NCI-H526 treated with DMSO at 0.1 percent for 48 hours (cell line): ENCODE results near the gene EGFR.

Experiments
- DNase-seq: peaks from one replicate; lab custom pipeline; 2025; lab: John Stamatoyannopoulos, UW

The EGFR gene

DNA sequence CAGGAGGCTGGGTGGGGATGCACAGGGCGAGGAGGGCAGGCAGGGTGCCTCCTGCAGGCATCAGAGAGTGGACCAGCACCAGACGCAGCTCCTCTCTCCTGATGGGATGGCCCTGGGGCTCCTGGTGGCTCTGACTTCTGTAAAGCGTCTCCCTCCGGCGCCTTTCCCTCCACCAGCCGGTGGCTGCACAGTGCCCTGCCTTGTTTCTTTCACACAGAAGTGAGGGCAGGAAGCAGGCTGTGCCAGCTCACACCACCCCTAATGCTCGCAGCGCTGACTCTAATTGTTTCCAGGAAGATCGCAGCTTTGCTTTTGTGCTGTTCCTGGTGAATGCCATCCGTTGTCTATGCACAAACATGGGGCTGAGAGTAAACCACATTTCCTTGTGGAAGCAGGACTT is 194.0 kb downstream of the EGFR start:
- DNase-seq = no peak

DNA sequence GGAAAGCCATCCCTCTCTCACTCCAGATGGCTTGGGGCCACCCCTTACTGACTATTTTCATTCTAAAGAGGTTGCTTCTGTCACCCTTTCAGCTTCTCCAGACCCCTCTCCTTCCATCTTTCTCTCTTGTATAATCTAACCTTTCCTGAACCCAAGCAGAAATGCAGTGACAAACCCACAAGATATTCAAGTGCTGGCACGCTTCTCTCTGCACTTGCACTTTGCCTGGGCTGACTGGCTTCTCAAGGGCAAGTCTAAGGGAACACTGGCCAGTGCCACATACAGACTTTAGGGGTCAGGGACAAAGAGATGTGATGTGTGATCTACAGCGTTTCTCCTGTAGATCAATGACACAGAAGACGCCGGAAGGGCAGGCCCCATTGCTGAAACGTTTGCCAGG is 195.9 kb downstream of the EGFR start:
- no peak for DNase-seq

DNA sequence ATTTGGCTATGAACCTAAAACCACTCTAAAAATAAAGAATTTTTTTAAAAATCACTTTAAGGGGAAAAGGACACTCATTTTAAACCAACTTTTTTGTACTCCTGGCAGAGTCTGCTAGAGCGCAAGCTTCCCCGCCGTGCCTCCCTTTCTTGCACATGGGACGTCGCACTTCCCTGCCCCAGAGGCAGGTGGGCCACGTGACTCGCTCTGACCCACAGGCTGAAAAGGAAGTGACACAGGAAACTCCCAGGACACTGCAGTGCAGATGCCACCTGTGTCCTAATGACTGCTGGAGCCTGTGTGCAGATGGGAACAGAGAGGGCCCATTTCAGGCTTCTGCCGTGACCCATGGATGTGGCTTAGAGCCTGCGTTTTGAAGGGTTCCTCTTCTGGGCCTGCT is 204.2 kb downstream of the EGFR start:
- no peak for DNase-seq

DNA sequence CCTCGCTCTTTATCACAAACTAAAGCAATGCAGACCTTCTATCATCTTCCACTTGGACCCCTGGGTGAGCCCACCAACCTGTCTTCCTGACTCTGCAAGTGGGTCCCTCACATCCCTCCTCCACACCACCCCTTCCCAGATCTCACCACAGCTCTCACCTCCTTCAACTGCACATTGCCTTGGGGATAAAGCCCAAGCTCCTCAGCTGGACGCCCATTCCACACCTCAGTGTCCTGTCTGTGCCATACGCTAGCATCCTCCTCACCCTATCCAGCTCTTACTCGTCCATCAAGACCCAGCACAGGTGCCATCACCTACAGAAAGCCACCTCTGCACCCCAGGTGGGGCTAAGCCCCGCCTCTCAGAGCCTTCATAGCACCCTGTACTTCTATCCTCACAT is 205.3 kb downstream of the EGFR start:
- DNase-seq = no peak

DNA sequence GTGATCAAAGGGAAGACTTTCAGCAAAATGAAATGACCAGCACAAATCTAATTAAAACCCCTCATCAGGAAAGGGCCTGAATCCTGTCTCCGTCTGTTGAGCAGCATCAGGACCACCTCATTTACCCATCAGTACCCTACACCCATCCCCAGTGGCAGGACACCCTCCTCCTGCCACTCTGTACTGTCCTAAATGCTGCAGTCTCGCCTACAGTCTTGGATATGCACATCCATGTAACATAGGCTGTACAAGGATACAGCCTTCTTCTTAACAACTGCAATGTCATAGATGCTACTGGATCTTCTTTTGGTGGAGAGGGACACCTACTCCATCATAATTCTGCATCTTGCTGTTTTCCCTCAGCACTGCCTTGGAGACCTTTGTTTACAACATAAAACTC is 206.0 kb downstream of the EGFR start:
- DNase-seq = no peak

DNA sequence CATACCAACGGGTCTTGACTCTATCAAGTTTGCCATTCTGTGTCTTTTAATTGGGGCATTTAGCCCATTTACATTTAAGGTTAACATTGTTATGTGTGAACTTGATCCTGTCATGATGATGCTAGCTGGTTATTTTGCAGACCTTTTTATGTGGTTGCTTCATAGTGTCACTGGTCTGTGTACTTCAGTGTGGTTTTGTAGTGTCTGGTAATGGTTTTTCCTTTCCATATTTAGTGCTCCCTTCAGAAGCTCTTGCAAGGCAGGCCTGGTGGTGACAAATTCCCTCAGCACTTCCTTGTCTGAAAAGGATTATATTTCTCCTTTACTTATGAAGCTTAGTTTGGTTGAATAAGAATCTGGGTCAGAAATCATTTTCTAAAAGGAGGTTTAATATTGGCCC is 211.2 kb downstream of the EGFR start:
- no peak for DNase-seq

DNA sequence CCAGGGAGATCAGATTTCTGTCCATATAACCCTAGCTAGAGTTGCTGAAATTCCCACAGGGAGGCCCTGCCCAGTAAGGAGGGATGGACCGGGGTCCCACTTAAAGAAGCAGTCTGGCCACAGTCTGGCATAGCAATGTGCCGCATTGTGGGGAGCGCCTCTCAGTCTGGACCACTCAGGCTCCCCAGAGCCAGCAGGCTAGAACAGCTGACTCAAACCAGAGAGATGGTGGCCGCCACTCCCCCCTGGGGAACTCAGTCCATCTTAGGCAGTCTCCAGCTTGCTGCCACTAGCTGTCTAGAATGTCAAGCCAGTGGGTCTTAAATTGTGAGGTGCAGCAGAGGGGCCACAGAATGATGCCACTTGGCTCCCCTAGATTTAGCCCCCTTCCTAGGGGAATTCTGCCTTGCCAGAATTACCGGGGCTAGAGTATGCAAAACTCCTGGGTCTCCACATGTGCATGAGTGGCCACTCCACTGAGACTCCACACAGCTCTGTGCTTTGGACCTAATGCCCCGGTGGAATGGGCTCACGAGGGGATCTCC is 213.0 kb downstream of the EGFR start:
- no peak for DNase-seq

DNA sequence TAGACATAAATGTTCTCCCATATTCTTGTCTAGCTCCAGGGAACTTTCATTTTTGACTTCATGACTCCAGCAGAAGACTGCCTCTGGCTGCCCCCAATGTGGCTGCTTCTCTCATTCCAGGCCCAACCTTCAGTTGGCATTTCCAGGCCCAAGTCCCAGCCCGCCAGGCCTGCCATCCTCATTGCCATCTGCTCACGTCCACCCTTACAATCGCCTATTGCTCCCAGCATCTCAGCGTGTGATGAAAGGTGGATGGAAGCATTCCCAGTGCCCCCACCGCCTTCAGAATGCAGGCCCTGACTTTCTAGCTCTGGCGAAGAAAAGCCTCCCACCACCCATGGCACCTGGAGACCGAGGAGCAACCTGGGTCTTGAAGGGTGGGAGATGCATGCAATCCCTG is 214.2 kb downstream of the EGFR start:
- no peak for DNase-seq

DNA sequence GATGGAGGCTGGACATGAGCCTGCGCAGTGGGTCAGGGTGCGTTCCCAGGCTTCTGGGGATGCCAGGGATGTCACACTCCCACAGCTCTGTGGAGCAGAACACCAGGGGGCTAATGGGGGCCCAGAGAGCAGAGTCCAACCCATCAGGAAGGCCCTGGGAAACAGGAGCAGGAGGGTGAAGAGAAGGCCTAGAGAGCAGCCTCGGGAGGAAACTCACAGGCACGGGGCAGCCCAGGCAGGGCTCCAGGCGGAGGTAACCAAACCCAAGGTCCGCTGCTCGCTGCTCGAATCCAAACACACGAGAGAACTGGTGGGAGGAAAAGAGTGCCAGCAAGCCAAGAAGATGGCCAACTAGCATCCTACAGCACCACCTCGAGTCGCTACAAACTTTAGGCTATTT is 215.6 kb downstream of the EGFR start:
- DNase-seq = no peak

DNA sequence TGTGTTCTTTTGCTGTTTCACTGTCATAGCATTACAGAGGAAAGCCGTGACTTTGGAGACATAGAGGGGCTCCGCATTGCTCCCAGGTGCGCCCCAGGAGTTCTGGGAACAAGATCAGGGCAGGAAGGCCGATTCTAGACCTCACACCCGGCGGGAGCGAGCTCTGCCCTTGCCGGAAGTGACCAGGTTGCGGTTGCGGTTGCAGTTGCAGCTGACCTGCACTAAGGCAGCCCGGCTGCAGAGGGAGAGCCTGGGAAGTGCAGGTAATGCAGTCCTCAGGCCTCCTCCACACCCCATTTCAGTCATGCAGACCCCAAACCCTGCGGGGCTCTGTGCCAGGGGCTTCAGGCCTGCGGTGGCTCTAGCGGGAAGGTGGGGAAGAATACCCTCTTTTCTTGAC is 216.3 kb downstream of the EGFR start:
- DNase-seq = no peak

DNA sequence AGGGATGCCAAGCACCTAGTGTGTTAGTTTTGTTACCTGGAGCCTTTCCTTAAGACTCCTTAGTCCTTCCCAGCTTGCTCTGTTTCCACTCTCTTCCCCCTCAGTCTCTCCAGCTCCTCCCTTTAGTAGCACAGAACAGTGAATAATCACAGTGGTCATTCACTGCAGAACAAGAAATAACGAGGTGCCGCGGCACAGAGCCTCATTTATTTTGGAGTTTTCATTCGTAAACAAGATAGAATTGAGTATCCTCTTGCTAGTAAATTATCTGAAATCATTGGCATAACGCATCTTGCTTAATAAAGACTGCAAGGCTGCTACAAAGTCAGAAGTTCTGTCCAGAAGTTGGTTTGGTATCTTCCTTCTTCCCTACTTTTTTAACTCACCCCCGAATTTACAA is 217.0 kb downstream of the EGFR start:
- no peak for DNase-seq

DNA sequence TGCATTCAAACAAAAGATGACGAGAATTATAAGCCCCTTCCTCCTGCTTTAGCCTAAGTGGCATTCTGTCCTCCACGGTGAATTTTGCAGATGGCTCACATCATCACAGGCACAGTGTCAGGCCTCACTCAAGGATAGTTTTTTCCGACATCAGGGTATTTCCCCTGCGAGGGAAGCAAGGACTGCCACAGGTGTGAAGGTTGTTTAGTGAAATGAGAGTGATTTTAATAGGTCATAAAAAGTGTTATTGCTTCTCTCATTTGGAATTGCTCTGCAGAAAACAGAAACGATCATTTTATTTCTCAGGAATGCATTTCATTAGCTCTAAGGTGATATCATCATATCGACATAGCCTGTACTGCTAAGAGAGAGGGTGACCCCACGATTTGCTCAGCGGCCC is 217.7 kb downstream of the EGFR start:
- no peak for DNase-seq

DNA sequence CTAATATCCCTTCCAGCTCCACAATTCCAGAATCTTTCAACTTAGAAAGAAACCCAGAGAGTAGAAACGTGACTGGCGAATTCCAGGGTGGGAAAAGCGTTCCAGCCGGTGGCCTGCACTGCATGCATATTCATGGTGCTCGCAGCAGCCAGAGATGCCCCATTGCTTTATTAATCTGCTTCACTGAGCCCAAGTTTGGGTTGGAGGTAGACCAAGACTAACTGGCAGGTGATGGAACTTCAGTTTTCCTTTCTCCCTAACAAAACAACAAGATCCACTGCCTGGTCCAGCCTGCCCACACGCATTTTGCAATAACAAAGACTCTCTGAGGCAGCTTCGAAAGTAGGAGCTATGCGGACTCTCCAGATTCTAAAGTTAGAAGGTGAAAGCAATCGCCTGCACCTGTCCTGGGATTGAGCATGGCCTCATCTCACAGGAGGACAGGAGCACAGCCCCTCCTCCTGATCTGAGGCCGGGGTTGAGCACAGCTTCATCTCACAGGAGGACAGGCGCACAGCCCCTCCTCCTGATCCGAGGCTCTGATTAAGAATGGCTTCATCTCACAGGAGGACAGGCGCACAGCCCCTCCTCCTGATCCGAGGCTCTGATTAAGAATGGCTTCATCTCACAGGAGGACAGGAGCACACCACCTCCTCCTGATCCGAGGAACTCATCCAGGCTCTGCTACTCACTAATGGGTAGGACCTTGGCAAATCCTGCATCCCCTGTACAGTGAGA is 218.5 kb downstream of the EGFR start:
- DNase-seq = no peak

DNA sequence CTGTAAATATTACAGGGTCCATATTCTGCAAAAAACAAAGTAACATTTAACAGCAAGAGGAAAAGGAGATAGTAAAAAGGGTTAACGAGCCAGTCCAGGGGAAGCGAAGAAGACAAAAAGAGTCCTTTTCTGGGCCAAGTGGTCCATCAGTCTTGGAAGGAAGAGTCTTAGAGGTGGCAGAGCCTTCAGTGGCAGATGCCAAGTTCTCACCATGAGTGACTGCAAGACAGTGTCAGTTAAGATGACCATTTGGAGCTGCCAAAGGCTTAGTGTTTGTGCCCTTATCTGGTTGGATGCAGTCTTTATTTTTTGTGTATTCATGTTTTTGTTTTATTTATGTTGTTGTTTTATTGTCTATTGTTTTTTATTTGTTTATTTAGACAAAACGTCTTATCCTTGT is 220.6 kb downstream of the EGFR start:
- no peak for DNase-seq

DNA sequence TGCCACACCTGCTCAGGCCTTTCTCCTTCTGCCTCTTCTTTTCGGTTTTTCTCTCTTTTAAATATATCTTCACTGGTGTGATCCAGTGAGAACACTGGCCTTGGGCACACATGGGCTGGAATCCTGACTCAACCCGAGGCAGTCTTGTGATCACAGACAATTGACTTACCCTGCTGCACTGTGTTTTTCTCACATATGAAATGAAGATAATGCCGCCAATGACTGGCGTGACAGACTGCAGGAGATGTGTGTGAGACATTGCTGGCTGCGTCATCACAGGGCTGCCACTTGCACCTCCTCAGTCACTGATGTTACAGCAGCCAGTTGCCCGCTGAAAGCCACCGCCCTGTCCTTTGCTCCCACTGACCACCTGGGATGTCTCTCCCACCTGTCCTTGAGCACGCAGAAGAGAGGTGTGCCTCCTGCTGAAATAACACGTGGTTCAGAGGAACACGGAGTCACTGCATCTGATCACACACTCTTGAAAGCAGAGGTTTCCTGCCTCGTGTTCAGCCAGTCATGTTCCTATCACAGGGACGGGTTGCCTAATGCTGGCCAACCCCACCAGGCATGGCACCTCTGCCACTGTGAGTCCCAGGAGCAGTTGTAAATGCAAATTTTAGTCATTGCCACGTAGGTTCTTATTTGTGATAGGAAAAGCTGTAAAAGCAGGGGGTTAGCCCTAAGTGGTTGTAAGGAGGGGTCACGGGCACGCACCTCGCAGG is 221.8 kb downstream of the EGFR start:
- no peak for DNase-seq

DNA sequence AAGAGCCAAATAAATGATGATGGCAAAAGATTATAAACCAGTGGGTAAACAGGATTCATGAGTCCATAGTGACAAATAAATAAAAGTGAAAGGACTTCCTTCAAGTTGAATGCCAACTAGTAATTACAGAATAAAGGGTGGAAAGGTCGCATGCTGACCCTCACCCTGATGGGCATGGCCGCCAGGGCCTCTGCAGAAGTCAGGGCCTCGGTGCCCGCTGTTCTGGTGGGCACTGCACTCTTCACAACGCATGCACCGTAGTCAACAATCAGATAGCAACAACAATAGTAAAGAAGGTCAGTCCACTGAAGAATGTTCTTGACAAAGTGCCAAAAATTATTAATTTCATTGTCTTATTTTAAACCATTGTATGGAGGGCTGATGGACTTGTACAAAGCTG is 223.1 kb downstream of the EGFR start:
- DNase-seq = no peak

DNA sequence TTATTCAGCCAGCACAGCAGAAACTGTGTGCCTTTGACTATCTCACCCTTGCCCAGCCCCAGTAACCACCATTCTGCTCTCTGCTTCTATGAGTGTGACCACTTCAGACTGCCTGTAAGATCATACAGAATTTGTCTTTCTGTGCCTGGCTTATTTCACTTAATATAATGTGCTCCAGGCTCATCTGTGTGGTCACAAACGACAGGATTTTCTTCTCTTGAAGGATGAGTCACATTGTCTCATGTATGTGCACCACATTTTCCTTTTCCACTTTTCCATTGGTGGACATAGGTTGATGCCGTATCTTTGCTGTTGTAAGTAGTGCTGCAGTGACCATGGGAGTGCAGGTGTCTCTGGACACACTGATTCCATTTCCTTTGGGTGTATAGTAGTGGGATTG is 223.8 kb downstream of the EGFR start:
- DNase-seq = no peak

DNA sequence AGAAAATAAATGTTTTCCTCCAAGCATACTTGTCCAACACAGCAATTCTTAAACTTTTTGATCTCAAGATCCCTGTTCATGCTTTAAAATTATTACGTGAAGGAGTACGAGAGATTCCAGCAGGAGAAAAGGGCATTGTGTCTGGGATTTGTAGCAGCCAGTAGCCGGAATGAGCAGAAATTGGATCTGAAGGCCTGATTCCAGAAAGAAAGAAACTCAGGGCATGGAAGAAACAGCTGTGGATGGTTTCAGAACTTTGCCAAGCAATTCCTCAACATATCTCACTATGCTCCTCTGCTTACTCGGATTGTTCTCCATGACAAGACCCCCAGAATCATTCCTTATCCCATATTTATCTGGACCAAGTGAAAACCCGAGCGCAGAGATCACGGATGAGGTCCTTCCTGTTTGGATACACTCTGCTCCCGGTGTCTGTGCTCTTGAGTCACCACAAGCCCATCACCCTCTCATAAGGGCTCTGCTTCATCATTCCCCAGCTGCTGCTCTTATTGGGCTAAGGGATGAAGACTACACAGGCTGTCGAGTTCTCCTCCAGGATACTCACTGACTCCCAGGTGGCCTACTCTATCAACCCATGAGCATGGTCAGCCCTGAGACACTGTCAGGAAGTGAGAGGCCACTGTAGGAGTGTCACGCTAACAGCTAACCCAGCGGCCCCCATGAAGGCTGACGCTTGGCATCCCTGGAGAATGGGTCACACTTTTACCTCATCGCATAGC is 225.4 kb downstream of the EGFR start:
- no peak for DNase-seq

DNA sequence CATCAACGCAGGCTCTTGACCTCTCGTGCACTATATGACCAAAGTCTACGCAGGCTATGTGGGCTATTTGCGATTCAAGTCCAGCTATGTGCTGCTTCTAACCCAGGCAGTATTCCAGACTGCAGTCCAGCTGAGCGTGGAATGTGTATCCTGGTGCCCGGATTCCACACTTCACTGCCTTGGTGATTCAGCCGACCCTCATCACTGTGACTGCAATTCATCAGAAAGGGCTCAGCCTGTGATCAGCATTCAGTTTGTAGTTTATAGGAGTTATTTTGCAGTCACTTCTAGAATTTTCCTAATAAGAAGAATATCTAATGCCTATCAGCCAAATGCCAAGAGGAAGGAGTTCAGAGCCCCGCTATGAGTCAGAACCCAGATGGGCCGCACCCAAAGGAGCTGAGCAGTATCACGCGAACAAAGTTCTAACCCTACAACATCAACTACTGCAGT is 226.5 kb downstream of the EGFR start:
- DNase-seq = no peak

DNA sequence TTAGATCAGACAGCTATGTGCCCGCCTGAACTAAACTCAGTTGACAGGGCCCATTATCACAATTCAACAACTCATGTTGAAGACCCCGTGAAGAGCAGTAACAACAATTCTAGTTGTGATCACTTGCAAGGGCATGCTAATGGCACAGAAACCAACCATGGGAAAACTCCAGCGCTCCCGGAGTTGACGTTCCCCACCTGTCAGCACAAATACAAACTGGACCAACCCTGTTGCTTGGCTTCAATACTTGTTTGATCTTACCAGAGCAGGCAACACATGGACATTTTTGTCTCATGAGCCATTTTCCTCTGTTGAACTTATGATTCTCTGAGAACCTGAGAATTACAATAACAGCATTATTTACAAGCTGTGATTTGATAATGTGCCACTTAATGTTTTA is 227.4 kb downstream of the EGFR start:
- no peak for DNase-seq

DNA sequence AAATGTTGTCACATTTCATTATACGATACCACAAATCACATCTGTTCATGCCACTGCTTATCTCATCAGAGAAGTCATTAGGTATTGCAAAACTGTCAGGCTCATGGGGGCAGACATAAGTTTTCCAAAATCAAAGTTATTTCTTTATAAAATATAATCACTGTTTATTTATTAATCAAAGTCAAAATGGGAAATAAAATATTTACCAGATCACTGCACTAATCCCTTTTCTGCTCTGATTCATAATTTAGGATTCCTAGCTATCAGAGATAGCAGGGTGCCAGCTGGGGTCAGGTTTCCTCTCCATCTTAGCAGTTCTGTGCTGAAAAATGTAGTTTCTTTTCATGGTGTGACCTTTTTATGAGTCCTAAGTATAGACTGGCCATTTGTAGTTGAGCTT is 228.6 kb downstream of the EGFR start:
- no peak for DNase-seq

DNA sequence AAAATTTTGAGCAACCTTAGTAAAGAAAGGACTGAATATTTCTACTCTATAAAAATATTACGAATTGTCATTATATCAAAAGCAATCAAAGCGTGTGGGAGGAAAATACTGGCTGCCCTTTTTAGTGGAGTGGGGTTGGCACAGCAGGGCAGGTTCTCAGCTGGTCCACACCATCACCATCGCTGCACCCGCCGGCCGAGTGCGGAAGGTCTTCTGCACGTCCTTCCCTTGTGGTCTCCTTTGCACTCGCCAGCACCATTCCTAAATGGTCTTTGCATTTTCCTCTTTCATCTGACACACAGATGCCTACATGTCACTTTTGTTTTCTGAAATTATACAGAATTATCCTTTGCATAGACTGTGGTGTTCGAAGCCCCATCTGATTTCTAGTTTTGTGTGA is 229.7 kb downstream of the EGFR start:
- DNase-seq = no peak

DNA sequence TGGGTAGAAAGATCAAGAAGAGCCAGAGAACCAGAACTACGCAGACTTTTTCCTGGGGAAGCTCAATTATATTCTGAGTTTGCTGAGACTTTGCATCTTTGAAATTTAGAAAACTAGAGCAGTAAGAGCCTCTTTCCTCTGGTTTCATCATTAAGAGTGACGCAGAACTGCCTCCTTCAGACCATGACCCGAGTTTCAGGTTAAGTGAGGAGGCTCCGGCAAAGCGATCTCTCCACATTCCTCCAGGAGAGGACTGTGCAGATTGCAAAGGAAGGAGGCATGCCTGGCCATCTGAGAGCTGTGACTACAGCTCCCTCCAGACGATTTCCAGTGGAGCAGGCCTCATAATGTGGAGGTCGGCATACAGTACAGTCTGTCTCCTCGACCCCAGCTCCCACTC is 230.5 kb downstream of the EGFR start:
- DNase-seq = no peak
